Spleen (tissue), 11 donors: ENCODE data around the gene RNF222. TPM values are rescaled to one million over a fixed set of nuclear protein-coding genes. Genes with fewer than 3 reads are reported as not detected.

ENCODE experiments used
- DNase-seq: peaks from one replicate; pipeline ENCODE4 v3.0.0-alpha.2; 2020
- H3K27ac ChIP-seq, 8 donors: fragments of 200-600 bp; sonication (generic) in 7 of 8; 1 replicate in 4 of 8; 2 replicates in 4 of 8; pipeline versions ENCODE4 v1.5.0 to v1.8.0; 2016 to 2021; ENCODE audit warnings: inconsistent platforms in 4 of 8, mild to moderate bottlenecking in 4 of 8, moderate library complexity in 1 of 8
- H3K27me3 ChIP-seq, 7 donors: fragments of 200-600 bp; sonication (generic) in 6 of 7; replicated peaks in 1 of 7; 1 replicate in 4 of 7; 2 replicates in 3 of 7; pipeline versions ENCODE4 v1.5.0 to v1.8.0; 2016 to 2021; ENCODE audit warnings: inconsistent platforms in 3 of 7, mild to moderate bottlenecking in 1 of 7
- H3K36me3 ChIP-seq, 6 donors: fragments of 200-600 bp; sonication (generic) in 5 of 6; 1 replicate in 4 of 6; 2 replicates in 2 of 6; pipeline versions ENCODE4 v1.5.0 to v1.8.0; 2016 to 2021; ENCODE audit warnings: inconsistent platforms in 2 of 6
- H3K4me1 ChIP-seq, 6 donors: fragments of 200-600 bp; sonication (generic) in 5 of 6; 1 replicate in 3 of 6; 2 replicates in 3 of 6; pipeline versions ENCODE4 v1.5.0 to v1.8.0; 2016 to 2021; ENCODE audit warnings: inconsistent platforms in 3 of 6
- H3K4me3 ChIP-seq, 8 donors: fragments of 200-600 bp; sonication (generic) in 7 of 8; 1 replicate in 4 of 8; 2 replicates in 4 of 8; pipeline versions ENCODE4 v1.5.0 to v1.8.0; 2016 to 2021; ENCODE audit warnings: inconsistent platforms in 4 of 8, mild to moderate bottlenecking in 4 of 8, moderate library complexity in 2 of 8
- H3K9me3 ChIP-seq, 8 donors: fragments of 200-600 bp; sonication (generic) in 7 of 8; 1 replicate in 4 of 8; 2 replicates in 4 of 8; pipeline versions ENCODE4 v1.5.0 to v1.8.0; 2016 to 2021; ENCODE audit warnings: inconsistent platforms in 4 of 8
- POLR2A ChIP-seq, 3 donors: fragments of 450-650 bp; IDR thresholded peaks; one replicate each; pipeline ENCODE4 v1.5.1; 2017; ENCODE audit warnings: antibody characterized with exemption in 3 of 3, mild to moderate bottlenecking in 1 of 3
- POLR2AphosphoS5 ChIP-seq, 3 donors: sonication (generic); formaldehyde crosslinking; IDR thresholded peaks; one replicate each; pipeline ENCODE4 v1.5.1; 2017; ENCODE audit warnings: antibody characterized with exemption in 3 of 3
- WGBS, 5 donors: extraction: QIAGEN DNeasy Blood & Tissue Kit in 3 of 5; methylation state at CpG; one replicate each; pipeline versions ENCODE4 v1.1.5 to v1.1.7; 2013 to 2018; 5-methylcytosine and 5-hydroxymethylcytosine counted together
- intact Hi-C: fragments of 100-400 bp; cut with DNase I; formaldehyde crosslinking; loops from one replicate; pipeline ENCODE4 v1.15.0; 2023; ENCODE audit warnings: low total_unique reads
- polyA plus RNA-seq, 3 donors: library from polyadenylated mRNA; stranded (reverse); fragments of 200-250 nt; gene quantifications; one replicate each; pipeline ENCODE4 v1.2.1, GENCODE V29; 2013
- total RNA-seq, 7 donors: library from RNA; depleted of rRNA in 3 of 7; stranded (reverse); fragments of >200 nt in 3 of 7; fragmentation: NEBNext Ultra II Directional in 4 of 7; extraction: Animal tissue kit (Norgen Biotek cat#: 25700) in 4 of 7; gene quantifications; one replicate each; pipeline versions ENCODE4 v1.1.0 to v1.2.1, GENCODE V29; 2016 to 2021
- TF ChIP-seq, protein P1 (sequence below), 11 experiments: fragments of 200-600 bp in 7 of 11; fragments of 450-650 bp in 4 of 11; sonication (generic) in 4 of 11; IDR thresholded peaks in 8 of 11; conservative IDR thresholded peaks in 3 of 11; 1 replicate in 7 of 11; 2 replicates in 4 of 11; pipeline versions ENCODE4 v1.4.0 to v1.8.0; 2016 to 2021; ENCODE audit warnings: antibody characterized with exemption in 11 of 11, inconsistent platforms in 4 of 11, mild to moderate bottlenecking in 1 of 11
- donor health status: healthy with polysubstance abuse.
- donor health status: DM: no; HTN: no; CAD: no; lungs with moderate emphysema.
- donor health status: DM: no; HTN: no; CAD: no.
- donor health status: Bipolar disorder and iron deficiency.
- donor health status: healthy.
- donor health status: DM: no; HTN: no; CAD: no.
- donor health status: DM: yes; HTN: yes; CAD: no.

The RNF222 gene
- total and polyA plus RNA-seq, 10 donors, result 0.03 to 0.05 TPM; not detected in 8

DNA sequence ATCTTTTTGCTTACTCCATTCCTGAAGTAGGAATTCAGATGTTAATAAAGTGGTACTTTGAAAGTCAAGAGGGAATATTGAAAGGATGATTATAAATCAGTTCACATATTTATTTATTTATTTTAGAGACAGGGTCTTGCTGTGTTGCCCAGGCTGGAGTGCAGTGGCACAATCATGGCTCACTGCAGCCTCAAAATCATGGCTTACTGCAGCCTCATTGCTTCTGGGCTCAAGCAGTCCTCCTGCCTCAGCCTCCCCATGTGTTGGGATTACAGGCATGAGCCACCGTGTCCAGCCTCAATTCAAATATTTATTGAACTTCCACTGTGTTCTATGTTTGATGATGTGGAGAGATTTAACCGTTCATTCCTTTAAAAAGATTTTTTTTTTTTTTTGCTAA, 44.7 kb upstream of the RNF222 start:
- WGBS, 5 donors, result 90 to 100% (median 98%) methylated on average over 2 of the region's 2 CpGs
- no peak overlapping the region for H3K27ac ChIP-seq
- H3K4me1 ChIP-seq, result peaks cover 22 to 89% (median 51%) of the 10 kb centered on the region in 6 donors
- no peaks in the 10 kb centered on the region for H3K9me3 ChIP-seq
- intact Hi-C loops, result no loop called here
- no peak for DNase-seq
- H3K36me3 ChIP-seq, result peaks cover 0 to 67% (median 28%) of the 10 kb centered on the region in 6 donors
- H3K4me3 ChIP-seq, result no peak overlapping the region
- H3K27me3 ChIP-seq, result no peaks in the 10 kb centered on the region
- TF ChIP-seq, protein P1, sequence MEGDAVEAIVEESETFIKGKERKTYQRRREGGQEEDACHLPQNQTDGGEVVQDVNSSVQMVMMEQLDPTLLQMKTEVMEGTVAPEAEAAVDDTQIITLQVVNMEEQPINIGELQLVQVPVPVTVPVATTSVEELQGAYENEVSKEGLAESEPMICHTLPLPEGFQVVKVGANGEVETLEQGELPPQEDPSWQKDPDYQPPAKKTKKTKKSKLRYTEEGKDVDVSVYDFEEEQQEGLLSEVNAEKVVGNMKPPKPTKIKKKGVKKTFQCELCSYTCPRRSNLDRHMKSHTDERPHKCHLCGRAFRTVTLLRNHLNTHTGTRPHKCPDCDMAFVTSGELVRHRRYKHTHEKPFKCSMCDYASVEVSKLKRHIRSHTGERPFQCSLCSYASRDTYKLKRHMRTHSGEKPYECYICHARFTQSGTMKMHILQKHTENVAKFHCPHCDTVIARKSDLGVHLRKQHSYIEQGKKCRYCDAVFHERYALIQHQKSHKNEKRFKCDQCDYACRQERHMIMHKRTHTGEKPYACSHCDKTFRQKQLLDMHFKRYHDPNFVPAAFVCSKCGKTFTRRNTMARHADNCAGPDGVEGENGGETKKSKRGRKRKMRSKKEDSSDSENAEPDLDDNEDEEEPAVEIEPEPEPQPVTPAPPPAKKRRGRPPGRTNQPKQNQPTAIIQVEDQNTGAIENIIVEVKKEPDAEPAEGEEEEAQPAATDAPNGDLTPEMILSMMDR (IDR thresholded peaks at IDR 0.05 in 8 of 11, conservative IDR thresholded peaks at IDR 0.05 in 3 of 11), result no peak
- TF ChIP-seq POLR2A (IDR thresholded peaks at IDR 0.05), result no peak
- TF ChIP-seq POLR2AphosphoS5 (IDR thresholded peaks at IDR 0.05), result no peak

DNA sequence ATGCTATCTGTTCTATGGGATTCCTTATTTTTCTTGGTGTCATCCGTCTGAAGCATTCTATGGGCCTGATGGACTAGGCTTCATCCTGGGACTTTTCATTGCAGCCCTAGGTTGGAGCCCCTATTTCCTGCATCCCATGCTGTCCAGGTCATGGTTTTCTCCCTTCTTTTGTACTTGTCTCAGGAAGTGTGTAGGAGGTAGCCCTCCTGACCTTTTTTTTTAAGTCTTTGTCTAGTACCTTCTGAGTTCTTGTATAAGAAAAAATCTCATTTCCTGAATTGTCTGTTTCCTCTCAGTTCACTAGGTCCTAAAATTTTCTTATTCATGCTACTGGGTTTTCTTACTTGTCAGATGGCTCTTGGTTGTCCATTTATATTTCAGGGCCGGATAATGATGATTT, 44.1 kb upstream of the RNF222 start:
- Histone ChIP-seq H3K27me3 (no peaks in the 10 kb centered on the region), H3K36me3 (peaks cover 0 to 61% (median 21%) of the 10 kb centered on the region in 6 donors), H3K4me1 (peaks cover 27 to 96% (median 57%) of the 10 kb centered on the region in 6 donors), H3K27ac (no peak overlapping the region), H3K9me3 (no peaks in the 10 kb centered on the region), H3K4me3 (no peak overlapping the region)
- no peak for DNase-seq
- intact Hi-C loops, result no loop called here
- WGBS, 5 donors, result 79 to 86% (median 82%) methylated on average over 2 of the region's 2 CpGs
- TF ChIP-seq POLR2A (IDR thresholded peaks at IDR 0.05), result no peak
- TF ChIP-seq, protein P1 (IDR thresholded peaks at IDR 0.05 in 8 of 11, conservative IDR thresholded peaks at IDR 0.05 in 3 of 11), result no peak
- no peak for TF ChIP-seq POLR2AphosphoS5 (IDR thresholded peaks at IDR 0.05)

DNA sequence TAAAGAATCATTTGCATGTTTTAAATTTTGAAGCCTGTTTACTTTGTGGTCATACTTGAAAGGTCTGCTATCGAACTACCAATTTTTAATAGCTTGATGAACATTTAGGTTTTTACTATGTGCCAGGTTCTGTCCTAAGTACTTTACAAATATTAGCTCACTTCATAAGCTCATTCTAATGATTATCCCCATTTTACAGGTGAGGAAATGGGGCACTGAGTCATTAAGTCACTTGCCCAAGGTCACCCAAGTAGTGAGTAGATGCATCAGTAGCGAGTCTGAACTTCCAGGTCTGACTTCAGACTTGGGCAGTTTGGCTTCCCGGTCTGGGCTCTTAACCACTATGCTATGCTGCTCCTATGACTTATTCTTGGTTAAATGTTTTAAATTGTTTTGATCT, 42.1 kb upstream of the RNF222 start:
- TF ChIP-seq POLR2AphosphoS5 (IDR thresholded peaks at IDR 0.05) (no peak), POLR2A (IDR thresholded peaks at IDR 0.05) (no peak)
- TF ChIP-seq, protein P1 (IDR thresholded peaks at IDR 0.05 in 8 of 11, conservative IDR thresholded peaks at IDR 0.05 in 3 of 11), result no peak
- peaks cover 27 to 90% (median 63%) of the 10 kb centered on the region in 6 donors for H3K4me1 ChIP-seq
- intact Hi-C loops, result no loop called here
- no peak overlapping the region for H3K27ac ChIP-seq
- H3K4me3 ChIP-seq, result no peak overlapping the region
- H3K9me3 ChIP-seq, result no peaks in the 10 kb centered on the region
- no peaks in the 10 kb centered on the region for H3K27me3 ChIP-seq
- WGBS, 5 donors, result 95 to 99% (median 96%) methylated on average over 3 of the region's 3 CpGs
- no peak for DNase-seq
- peaks cover 0 to 41% (median 9%) of the 10 kb centered on the region in 6 donors for H3K36me3 ChIP-seq

DNA sequence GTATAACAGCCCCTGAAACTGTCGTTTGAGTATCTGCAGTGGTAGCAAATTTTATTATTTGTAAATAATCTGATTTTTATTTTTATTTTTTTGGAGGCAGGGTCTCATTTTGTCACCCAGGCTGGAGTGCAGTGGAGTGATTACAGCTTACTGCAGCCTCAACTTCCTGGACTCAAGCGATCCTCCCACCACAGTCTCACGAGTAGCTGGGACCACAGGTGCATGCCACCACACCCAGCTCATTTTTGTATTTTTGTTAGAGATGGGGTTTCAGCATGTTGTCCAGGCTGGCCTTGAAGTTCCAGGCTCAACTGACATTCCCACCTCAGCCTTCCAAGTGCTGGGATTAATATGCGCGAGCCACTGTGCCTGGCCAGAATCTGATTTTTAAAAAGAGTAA, 40.8 kb upstream of the RNF222 start:
- 69 to 78% (median 72%) methylated on average over 5 of the region's 5 CpGs for WGBS, 5 donors
- H3K9me3 ChIP-seq, result no peaks in the 10 kb centered on the region
- peaks cover 27 to 77% (median 57%) of the 10 kb centered on the region in 6 donors for H3K4me1 ChIP-seq
- intact Hi-C loops, result no loop called here
- no peak overlapping the region for H3K27ac ChIP-seq
- no peaks in the 10 kb centered on the region for H3K27me3 ChIP-seq
- TF ChIP-seq POLR2AphosphoS5 (IDR thresholded peaks at IDR 0.05) (no peak), POLR2A (IDR thresholded peaks at IDR 0.05) (no peak)
- TF ChIP-seq, protein P1 (IDR thresholded peaks at IDR 0.05 in 8 of 11, conservative IDR thresholded peaks at IDR 0.05 in 3 of 11), result no peak
- no peak for DNase-seq
- peaks cover 0 to 29% (median 0%) of the 10 kb centered on the region in 6 donors for H3K36me3 ChIP-seq
- H3K4me3 ChIP-seq, result no peak overlapping the region
